Measurements from ENCODE around the gene SCUBE1.

DNA sequence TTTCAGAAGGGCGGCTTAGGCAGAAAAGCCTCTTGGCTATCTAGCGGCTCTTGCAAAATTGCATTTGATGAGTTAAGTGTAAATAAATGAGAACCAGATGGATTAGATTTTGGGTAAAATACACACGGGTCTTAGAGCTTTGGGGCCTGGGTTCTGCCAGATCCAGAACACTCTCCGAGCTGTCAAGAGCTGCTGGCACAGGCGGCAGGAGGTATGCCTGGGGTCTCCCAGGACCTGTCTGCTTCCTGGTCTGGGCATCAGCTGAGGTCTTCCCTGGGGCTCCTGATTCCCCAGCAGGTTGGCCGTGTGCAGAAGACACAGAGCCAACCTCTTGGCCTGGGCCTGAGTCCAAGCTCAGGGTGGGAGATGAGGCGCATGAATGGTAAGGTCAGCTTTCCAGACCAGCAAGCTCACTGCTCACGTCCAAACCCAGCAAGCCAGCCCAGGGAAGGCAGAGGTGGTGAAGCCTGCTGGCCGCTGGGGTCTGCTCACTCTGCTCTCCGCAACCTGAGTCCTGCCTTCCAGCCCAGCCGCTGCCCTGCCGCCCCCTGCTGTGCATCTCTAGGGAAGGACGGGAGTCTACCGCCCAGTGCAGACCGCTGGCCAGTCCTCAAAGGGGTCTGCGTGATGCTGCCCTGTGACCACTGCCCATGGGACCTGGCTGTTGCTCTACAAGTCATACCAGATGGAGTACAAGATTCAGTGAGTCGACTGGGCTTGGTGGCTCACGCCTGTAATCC, 44.9 kb downstream of the SCUBE1 start:
- TF ChIP-seq, protein P1, sequence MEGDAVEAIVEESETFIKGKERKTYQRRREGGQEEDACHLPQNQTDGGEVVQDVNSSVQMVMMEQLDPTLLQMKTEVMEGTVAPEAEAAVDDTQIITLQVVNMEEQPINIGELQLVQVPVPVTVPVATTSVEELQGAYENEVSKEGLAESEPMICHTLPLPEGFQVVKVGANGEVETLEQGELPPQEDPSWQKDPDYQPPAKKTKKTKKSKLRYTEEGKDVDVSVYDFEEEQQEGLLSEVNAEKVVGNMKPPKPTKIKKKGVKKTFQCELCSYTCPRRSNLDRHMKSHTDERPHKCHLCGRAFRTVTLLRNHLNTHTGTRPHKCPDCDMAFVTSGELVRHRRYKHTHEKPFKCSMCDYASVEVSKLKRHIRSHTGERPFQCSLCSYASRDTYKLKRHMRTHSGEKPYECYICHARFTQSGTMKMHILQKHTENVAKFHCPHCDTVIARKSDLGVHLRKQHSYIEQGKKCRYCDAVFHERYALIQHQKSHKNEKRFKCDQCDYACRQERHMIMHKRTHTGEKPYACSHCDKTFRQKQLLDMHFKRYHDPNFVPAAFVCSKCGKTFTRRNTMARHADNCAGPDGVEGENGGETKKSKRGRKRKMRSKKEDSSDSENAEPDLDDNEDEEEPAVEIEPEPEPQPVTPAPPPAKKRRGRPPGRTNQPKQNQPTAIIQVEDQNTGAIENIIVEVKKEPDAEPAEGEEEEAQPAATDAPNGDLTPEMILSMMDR (conservative IDR thresholded peaks at IDR 0.05; ENCODE audit: low read length) = no peak
- TF ChIP-seq EZH2phosphoT487 (IDR thresholded peaks at IDR 0.05; ENCODE audit: borderline replicate concordance) = no peak

Data from Loucy (cell line).